ENCODE data around the gene PISD. TPM values are rescaled to one million over a fixed set of nuclear protein-coding genes. Genes with fewer than 3 reads are reported as not detected.

PISD gene
- total and polyA plus RNA-seq, 12 donors: 25.1 to 99.5 (median 64.8) TPM

- intact Hi-C loops (cut with DNase I): loop anchor here in 1 of 2 donors (5.0 kb wide), 1 partner anchor 66 kb away; no protein-coding TSS in a partner anchor
- no peak for DNase-seq
- H3K4me1 ChIP-seq (replicated peaks in 1 of 2): peaks cover 43 to 71% of the 10 kb centered on the region in 2 donors
Measured at GRCh38 chr22:31628362-31628761, 33.7 kb downstream of the PISD start.

DNA sequence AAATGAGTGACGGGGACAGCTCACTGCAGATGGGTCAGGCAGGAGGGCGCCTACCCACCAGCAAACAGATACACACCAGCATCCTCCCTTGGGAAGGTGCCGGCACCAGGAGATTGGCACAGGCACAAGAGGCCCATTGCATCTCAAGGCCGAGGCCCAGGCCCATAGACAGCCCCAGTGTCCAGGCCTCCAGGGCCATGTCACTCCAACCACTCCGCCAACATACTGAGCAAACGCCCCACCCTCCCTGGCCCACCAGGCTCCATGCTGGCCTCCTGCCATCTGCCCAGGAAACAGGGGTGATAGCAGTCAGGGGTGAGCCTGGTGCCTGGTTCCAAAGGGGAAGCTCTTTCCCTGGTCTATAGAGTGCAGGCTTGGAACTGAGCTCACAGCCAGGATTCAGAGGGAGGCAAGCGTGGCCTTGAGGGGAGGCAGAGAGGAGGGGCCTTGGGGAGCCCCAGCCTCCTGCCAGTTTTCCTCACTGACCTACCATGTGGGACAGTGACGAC lies 34.7 kb downstream of the PISD start:
- 41 to 49% (median 47%) methylated on average over 2 to 8 of the region's 8 CpGs; no CpG with 5 or more reads in 1 of the 4 donors for WGBS, 4 donors
- Histone ChIP-seq H3K27ac (peak overlapping the region; percentile 53 to 95 (median 76)), H3K9me3 (replicated peaks in 1 of 3) (no peaks in the 10 kb centered on the region), H3K4me3 (no peak overlapping the region), H3K27me3 (no peaks in the 10 kb centered on the region), H3K36me3 (replicated peaks in 1 of 2) (peaks cover 0 to 8% of the 10 kb centered on the region in 2 donors), H3K4me1 (replicated peaks in 1 of 2) (peaks cover 43 to 71% of the 10 kb centered on the region in 2 donors)
- TF ChIP-seq POLR2A (IDR thresholded peaks at IDR 0.05) (peak in 1 of 2 donors; percentile 35), CTCF (IDR thresholded peaks at IDR 0.05) (no peak)
- DNase-seq: peak; percentile 64 to 89 (median 81)
- intact Hi-C loops (cut with DNase I): loop anchor here in 1 of 2 donors (5.0 kb wide), 1 partner anchor 65 kb away; no protein-coding TSS in a partner anchor

More at GRCh38 chr22:31628362-31628761, 33.7 kb downstream of the PISD start:
- H3K27ac ChIP-seq: peak overlapping the region; percentile 53 to 95 (median 76)
- TF ChIP-seq POLR2A (IDR thresholded peaks at IDR 0.05): no peak
- TF ChIP-seq CTCF (IDR thresholded peaks at IDR 0.05): no peak
- no peak overlapping the region for H3K4me3 ChIP-seq
- 53 to 67% (median 67%) methylated on average over 1 of the region's 1 CpG; no CpG with 5 or more reads in 1 of the 4 donors for WGBS, 4 donors
- H3K36me3 ChIP-seq (replicated peaks in 1 of 2): no peaks in the 10 kb centered on the region
- no peaks in the 10 kb centered on the region for H3K27me3 ChIP-seq
- no peaks in the 10 kb centered on the region for H3K9me3 ChIP-seq (replicated peaks in 1 of 3)

DNA sequence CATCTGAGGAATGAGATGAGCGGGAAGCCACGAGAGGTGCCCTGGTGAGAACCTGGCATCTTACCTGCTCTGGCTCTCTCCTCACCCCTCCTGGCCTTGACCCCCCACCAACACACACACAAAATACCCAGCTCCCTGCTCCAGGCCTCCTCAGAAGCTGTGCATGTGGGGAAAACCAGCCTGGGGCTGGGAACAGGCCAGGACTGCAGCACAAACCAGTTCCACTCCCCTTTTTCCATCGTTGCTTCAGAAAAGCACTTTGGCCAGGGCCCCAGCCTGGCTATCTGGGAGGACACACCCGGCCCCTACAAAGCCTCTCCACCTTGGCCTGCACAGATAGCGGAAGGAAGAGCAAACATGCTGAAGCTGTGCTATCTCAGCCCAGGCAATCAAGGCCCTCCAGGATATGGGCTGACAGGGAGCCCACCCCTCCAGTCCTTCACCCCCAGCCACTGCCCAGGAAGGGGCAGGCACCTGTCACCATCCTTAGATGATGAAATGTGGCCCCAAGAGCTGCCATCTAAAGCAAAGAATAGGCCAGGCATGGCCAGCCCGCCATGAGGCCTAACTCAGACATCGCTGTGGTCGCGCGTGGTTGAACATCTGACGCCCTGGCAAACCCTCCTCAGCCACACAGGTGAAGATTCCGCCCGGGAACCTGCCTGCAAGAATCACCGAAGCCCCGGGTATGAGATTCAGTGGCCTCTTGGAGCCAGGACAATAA lies 35.4 kb downstream of the PISD start:
- intact Hi-C loops (cut with DNase I): loop anchor here in 1 of 2 donors (5.0 kb wide), 1 partner anchor 64 kb away; no protein-coding TSS in a partner anchor
- TF ChIP-seq POLR2A (IDR thresholded peaks at IDR 0.05): no peak
- no peak for TF ChIP-seq CTCF (IDR thresholded peaks at IDR 0.05)
- peak in 5 of 7 donors; percentile 64 to 83 (median 70) for DNase-seq
- no peaks in the 10 kb centered on the region for H3K27me3 ChIP-seq
- H3K9me3 ChIP-seq (replicated peaks in 1 of 3): no peaks in the 10 kb centered on the region
- H3K36me3 ChIP-seq (replicated peaks in 1 of 2): peaks cover 0 to 14% of the 10 kb centered on the region in 2 donors
- 45 to 67% (median 66%) methylated on average over 5 to 15 of the region's 15 CpGs for WGBS, 4 donors
- peak overlapping the region; percentile 37 to 95 (median 74) for H3K27ac ChIP-seq
- H3K4me1 ChIP-seq (replicated peaks in 1 of 2): peaks cover 43 to 70% of the 10 kb centered on the region in 2 donors
- no peak overlapping the region for H3K4me3 ChIP-seq

All from adrenal gland (tissue), 12 donors.